GM03348 (cell line): ENCODE results near the gene SPRYD7.
"Not testable (repeated sequence)": the region's sequence is repeated elsewhere in the genome, so short reads cannot be mapped to it uniquely, and the experiment has no call there.

Experiments used
- DNase-seq: peaks from one replicate; pipeline ENCODE4 v3.0.0; 2012; ENCODE audit warnings: low spot score

SPRYD7 gene

DNA sequence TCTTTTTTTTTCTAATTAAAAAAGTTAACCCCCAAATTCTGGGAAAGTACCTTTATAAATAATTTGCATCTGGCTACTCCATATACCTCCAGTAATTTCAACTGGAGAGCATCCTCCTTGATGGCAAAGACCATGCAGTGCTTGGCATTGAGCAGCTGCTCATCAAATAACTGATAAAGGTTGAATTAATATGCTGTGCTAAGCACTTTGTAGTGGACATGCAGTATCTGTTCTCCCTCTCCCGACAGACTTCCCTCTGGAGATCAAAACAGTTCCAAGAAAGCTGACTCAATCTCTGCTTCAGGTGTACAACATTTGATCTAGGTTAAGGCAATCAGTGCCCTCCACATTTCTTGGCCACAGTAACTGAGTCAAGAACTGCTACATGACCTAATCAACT lies 3.3 kb downstream of the SPRYD7 start:
- no peak for DNase-seq

DNA sequence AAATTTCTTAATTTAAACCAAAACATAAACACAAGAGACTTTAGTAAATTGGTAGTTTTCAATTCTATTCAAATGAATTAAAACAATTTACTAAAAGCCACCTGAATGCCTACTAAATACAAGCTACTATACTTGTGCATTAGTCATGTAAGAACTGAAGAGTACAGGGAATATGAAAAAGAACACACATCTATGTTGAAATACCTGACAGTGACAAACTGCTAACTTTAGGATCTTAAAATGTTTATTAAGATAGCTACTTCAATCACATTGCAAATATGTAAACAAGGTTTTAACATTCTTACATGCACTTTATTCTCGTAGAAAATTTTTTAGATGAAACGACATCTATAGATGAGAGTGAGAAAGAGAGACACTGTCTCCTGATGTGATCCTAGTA lies 4.1 kb downstream of the SPRYD7 start:
- DNase-seq: no peak

DNA sequence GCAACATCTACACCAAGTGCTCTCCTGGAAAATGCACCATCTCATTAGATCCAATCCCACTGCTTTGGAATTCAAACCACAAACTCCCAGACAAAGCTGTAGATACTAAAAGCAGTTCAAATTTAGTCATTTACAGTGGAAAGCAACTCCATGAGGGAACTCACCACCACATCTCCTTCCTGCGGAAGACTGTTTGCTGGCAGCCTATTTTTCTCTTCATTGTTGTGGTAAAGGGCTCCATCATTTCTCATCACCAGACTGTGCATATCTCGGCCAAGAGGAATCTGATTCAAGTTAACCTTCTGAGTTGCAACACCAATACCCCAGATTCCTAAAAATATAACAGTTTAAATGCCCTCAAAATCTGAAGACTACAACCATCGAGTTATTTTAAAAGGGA lies 8.4 kb downstream of the SPRYD7 start:
- DNase-seq: peak; percentile 78

DNA sequence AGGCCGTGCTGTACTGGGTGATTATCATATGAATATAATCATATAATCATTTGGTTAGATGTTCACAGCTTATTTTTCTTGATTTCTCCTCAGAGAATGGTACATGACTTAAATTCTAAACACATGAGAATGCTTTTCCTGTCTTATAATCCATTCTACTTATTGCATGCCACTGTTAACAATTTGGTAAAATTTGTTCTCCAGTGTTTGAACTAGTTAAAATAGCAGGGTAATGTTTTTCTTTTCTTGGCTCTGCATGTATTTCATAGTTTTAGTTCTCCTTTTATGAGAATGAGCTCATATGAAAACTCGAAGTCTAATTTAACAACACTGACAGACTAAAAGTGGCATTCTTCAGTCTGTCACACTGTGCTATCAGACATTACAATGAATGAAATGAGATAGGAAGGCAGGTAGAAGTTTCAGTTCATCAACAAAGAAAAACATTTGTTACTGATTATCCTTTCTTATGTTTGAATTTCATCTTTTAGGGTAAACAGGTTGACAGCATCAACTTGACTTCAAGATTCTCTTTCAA lies 10.2 kb downstream of the SPRYD7 start:
- DNase-seq: no peak

DNA sequence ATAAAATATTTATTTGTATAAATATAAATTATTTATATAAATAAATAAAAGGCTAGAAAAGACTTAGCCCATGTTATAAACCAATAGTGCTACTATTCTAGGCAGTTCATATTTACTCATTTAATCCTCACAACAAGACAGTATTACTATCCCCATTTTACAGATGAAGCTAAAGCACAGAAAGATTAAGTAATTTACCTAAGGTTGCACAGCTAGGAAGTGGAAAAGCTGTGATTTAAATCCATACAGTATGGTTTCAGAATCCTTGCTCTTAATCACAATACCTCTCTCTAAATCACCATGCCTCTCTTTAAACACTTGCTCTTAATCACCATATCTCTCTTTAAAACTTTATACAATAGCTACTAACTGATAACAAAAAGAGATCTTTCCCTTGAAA lies 13.8 kb downstream of the SPRYD7 start:
- DNase-seq: no peak

DNA sequence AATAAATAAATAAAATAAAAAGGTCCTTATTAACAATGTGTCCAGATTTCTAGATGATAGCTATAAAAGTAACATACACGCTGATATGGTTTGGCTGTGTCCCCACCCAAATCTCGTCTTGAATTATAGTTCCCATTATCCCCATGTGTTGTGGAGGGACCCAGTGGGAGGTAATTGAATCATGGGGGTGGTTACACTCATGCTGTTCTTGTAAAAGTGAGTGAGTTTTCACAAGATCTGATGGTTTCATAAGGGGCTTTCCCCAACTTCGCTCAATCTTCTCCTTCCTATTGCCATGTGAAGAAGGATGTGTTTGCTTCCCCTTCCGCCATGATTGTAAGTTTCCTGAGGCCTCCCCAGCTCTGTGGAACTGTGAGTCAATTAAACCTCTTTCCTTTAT lies 15.2 kb downstream of the SPRYD7 start:
- not testable (repeated sequence) for DNase-seq

DNA sequence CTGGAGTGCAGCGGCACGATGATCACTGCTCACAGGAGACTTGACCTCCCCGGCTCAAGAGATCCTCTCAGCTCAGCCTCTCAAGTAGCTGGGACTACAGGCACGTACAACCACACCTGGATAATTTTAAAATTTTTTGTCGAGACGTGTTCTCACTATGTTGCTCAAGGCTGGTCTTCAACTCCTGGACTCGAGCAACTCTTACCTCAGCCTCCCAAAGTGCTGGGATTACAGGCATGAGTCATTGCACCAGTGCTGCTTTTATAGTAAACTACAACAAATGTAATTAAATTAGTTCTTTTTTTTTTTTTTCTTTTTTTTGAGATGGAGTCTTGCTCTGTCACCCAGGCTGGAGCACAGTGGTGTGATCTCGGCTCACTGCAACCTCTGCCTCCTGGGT lies 18.0 kb downstream of the SPRYD7 start:
- not testable (repeated sequence) for DNase-seq

DNA sequence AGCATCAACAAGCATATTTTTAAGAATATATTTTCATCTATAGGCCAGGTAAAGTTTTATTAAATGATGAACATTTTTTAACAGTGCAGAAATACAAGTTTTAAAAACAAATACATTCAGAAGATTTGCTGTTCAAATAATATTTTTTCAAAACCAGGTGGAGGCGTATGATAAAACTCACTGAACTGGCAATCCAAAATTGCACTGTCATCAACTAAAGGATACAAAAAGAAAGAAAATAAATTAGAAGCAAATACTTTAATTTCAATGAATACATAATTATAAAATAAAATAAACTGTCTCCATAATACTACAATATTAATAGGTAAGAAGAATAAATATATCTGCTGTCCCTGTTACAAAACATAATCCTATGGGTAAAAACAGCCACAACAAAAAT lies 21.2 kb downstream of the SPRYD7 start:
- DNase-seq: no peak

DNA sequence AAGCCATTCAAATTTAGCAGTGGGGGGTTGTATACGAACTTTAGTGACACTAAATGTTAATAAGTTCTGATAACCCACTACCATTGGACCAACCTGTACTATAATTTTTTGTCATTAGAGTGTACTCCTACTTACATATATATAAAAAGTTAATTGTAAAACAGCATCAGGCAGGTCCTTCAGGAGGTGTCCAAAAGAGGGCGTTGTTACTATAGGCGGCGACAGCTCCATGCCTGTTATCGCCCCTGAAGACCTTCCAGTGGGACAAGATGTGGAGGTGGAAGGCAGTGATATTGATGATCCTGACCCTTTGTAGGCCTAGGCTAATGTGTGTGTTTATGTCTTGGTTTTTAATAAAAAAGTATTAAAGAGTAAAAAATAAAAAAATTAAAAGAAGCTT lies 27.5 kb downstream of the SPRYD7 start:
- no peak for DNase-seq

DNA sequence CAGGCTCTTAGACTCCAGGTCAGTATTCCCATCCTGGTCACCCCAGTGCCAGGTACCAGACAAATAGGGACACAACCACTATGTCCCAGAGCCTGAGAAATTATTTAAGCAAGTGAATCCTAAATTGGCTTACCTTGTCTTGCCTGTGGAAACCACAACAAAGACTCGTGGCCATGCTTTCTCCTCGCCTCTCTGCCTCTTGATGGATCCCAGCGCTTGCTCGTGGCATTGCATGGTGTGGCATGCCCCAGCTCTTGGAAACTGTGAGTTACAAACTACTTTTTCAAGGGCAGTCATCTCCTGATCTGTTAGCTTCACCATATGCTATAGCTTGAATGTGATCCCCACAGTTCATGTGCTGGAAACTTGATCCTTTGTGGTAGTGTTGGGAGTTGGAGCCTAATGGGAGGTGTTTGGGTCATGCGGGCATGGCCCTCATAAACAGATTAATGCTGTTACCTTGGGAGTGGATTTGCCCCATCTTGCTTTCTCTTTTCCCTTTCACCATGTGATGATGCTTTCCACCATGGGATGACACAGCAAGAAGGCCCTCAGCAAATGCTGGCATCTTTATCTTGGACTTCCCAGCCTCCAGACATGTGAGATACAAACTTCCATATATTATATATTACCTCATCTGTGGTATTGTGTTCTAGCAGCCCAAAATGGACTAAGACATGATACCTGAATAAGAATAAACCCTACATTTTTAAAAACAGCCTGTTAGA lies 31.2 kb downstream of the SPRYD7 start:
- DNase-seq: no peak

DNA sequence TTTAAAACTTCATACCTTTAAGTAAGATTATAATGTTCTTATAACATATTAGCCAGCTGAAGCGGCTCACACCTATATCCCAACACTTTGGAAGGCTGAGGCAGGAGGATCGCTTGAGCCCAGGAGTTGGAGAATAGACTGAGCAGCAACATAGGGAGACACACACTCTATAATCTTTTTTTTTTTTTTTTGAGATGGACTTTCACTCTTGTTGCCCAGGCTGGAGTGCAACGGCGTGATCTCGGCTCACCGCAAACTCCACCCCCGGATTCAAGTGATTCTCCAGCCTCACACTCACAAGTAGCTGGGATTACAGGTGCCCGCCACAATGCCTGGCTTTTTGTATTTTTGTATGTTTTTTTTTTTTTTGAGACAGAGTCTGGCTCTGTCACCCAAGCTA lies 37.3 kb downstream of the SPRYD7 start:
- DNase-seq: no peak

DNA sequence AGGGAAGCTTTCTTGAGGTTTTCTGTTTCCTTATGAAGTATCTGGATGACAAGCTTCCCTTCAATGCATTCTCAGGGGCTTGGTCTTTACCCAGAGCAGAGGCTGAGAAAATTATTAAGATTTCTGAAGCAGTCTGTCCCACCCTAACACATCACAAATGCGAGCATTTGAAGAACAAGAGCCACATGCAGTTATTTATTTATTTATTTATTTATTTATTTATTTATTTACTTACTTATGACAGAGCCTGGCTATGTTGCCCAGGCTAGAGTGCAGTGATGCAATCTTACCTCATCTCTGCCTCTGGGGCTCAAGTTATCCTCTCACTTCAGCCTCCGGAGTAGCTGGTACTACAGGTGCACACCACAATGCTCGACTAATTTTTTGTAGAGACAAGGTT lies 38.4 kb downstream of the SPRYD7 start:
- no peak for DNase-seq

DNA sequence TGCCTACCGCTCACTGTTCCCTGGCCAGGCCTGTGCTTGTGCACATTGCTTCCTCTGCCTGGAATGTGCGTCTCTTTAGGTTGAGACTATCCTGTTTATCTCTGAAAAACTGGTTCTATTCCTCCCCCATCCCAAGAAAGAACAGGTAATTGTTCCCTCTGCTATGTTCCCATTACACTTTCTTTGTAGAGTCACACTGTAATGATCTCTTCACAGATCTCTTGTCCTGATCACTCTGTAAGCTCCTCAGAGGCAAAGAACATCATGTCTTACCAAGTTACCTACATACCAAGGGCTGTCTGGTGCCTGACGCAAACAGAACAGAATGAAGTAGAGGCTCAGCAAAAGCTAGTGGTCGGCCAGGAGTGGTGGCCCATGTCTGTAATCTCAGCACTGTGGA lies 40.3 kb downstream of the SPRYD7 start:
- no peak for DNase-seq

DNA sequence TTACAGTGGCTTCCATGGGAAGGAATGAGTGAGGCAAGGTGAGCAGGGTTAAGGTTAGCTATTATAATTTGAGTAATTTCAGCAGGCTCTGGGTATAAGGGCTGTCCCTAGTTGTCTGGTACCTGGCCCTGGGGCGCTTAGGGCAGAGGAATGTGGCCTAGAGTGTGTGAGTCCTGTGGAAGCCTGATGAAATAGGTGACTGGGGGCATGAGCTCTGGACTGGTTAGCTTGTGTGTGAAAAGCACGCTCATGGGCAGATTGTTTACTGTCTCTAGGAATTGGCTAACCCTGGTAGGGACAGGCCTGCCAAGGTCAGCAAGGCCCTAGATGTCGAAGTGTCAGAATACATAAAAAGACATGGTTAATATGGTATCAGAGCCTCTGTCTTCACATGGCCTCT lies 42.5 kb downstream of the SPRYD7 start:
- no peak for DNase-seq

DNA sequence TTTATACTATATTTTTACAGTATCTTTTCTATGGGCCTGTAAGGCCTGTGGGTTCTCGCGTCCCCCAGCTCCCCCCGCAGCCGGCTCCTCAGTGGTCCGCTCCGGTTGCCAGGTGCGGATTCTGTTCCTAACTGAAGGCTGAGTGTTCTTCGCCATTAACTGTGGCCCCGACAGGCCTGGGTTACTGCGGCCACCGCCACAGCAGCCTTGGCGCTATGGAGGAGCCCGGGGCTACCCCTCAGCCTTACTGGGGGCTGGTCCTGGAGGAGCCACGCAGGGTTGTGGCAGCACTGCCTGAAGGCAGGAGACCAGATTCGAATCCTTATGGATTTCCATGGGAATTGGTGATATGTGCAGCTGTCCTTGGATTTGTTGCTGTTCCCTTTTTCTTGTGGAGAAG lies 45.8 kb downstream of the SPRYD7 start:
- DNase-seq: no peak

DNA sequence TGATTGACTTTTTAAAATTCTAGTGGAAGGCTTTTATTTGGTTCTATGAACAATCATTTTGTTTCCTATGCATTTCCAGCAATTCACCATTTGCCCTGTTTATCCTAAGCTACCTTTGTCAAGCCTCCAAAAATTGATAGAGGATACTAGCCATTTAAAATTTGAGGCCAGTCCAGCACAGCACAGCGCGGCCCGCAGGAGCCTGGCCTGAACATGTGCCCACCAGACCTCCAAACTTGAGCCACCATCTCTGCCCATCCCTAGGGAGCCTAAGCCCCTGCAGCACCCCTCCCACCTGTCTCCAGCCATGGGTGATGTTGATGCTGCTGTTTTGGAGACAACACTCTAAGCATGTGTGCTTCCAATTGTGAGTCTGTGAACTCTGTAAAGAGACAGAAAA lies 57.5 kb downstream of the SPRYD7 start:
- no peak for DNase-seq

DNA sequence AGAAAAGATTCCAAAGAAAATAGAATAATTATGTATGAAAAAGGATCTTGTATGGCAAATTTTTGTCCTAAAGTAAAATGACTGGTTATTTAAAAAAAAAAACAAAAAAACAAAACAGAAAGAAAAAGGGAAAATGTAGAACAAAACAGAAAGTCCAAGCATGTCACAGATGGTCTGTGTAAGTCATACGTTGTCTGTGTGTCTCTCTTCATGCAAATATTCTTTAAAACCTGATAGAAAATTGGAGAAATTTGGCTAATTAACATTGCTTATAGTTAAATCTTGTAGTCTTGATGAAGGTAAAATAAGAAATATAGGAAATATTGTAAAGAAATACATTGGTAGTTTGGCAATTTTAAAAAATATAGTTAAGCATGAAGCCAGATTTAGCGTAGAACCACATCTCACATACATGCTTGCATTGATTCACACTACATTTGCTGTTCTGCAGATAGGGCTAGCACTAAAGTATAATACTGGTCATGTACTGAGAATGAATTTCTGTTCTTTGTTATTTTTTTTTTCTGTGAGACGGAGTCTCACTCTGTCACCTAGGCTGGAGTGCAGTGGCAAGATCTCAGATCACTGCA lies 58.4 kb downstream of the SPRYD7 start:
- DNase-seq: no peak

DNA sequence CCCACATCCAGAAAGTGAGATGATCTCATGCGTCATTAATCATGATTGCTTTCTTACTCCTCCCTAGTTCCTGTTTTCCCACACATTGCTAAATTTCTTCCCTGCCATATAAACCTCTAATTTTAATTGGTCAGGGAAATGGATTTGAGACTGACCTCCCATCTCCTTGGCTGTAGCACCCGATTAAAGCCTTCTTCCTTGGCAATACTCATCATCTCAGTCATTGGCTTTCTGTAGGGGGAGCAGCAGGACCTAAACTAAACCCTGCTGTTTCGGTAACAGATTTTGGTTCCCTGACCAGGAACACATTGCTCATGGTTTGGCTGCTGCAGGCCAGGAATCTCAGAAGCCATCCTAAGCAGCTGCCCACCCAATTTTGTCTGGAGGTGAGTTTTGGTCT lies 61.7 kb downstream of the SPRYD7 start:
- no peak for DNase-seq

DNA sequence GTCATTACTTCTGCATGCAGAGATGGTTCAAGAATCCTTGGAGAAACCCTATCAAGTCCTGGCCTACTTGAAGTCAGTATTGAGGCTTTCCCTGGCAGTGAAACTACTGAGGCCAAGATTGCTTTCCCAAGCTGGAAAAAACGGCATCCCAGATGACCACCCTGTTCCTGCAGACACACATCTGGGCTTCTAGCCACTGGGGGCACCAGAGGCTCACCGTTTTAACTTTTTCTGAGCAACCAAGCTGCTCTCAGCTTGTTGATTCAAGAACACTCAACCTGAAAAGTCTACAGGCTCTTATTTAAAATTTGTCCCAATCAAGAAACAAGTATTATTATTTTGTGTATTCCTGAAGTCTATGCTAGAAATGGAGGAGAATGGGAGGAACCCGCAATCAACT lies 66.6 kb downstream of the SPRYD7 start:
- DNase-seq: peak; percentile 19

DNA sequence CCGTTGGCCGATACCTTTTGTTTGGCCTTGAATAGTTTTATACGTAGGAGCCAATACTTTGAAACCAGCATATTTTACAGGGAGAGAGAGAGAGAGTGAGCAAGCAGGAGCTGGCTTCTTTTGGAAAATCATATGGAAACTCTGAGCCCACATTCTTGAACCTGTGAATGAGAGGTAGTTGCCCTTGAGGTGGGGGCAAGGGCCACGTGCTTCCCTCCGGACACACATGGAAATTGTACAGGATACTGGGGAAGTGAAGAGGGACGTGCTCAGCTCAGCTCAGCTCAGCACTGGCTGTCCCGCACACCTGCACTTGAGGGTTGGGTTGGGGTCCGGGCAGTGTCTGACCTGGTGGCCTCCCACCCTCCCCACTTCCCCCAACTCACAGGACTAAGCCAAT lies 68.3 kb downstream of the SPRYD7 start:
- no peak for DNase-seq

DNA sequence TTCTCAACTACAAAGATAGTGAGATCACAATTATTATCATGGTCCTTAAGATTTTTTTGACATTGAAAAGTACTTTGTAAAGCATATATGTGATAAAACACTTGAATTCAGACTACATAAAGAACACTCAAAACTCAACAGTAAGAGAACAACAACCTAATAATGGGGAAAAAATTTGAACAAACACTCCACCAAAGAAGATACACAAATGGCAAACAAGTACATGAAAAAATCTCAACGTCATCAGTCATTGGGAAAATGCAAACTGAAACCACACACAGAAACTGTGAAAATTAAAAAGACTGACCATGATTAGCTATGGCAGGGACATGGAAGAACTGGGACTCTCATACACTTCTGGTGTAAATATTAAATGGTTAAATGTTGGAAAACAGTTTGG lies 70.9 kb downstream of the SPRYD7 start:
- no peak for DNase-seq

DNA sequence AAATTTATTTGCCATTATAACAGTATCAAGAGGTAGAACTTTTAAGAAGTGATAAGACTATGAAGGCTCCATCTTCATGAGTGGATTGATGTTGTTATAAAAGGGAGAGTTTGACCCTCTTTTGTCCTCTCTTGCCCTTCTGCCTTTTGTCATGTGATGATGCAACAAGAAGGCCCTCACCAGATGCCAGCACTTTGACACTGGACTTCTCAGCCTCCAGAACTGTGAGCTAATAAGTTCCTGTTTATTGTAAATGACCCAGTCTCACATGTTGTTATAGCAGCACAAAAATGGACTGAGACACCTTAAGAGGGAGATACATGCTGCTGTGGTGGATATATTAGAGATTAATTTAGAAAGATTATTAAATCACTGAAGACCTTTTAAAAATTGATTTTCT lies 71.6 kb downstream of the SPRYD7 start:
- no peak for DNase-seq
